Fibroblast of skin of left quadriceps (primary cell): Measurements from ENCODE around the gene ABCA6.
A peak's percentile ranks its signal among the peaks of the same experiment; 100 is the strongest.

Experiments used
- DNase-seq, 2 experiments: peaks; one replicate each; pipeline ENCODE4 v3.0.0-alpha.2; 2013; ENCODE audit warnings: low read depth in 2 of 2

ABCA6 gene

GRCh38 chr17:69048634-69049033 is 93.1 kb downstream of the ABCA6 start:
- DNase-seq = no peak

GRCh38 chr17:69047368-69048263 is 94.1 kb downstream of the ABCA6 start:
- peak; percentile 25 to 27 for DNase-seq

GRCh38 chr17:69046121-69046807 is 95.4 kb downstream of the ABCA6 start:
- no peak for DNase-seq

GRCh38 chr17:69045646-69046045 is 96.0 kb downstream of the ABCA6 start:
- DNase-seq = no peak

- no peak for DNase-seq
Observed at GRCh38 chr17:69044371-69044770, 97.3 kb downstream of the ABCA6 start.

GRCh38 chr17:69043098-69043734 is 98.5 kb downstream of the ABCA6 start:
- no peak for DNase-seq

GRCh38 chr17:69042308-69042707 is 99.4 kb downstream of the ABCA6 start:
- no peak for DNase-seq

- no peak for DNase-seq
Observed at GRCh38 chr17:69031839-69032238, 109.9 kb downstream of the ABCA6 start.

GRCh38 chr17:69030169-69030568 is 111.5 kb downstream of the ABCA6 start:
- no peak for DNase-seq
